CD4-positive, alpha-beta T cell treated with Interleukin-15 for 4 hours (primary cell): ENCODE results near the gene BRD2.
A peak's percentile ranks its signal among the peaks of the same experiment; 100 is the strongest.
"Not testable (repeated sequence)": the region's sequence is repeated elsewhere in the genome, so short reads cannot be mapped to it uniquely, and the experiment has no call there.

Source experiments
- DNase-seq: peaks from one replicate; pipeline ENCODE4 v3.0.0-alpha.2; 2020; ENCODE audit warnings: low spot score

Gene BRD2

GRCh38 chr6:32968093-32968866 lies at the start of gene BRD2:
Gene BRD2 (plus strand): TSS chr6:32968594. CDS start chr6:32972899, 4,305 bp downstream.
- peak; percentile 97 for DNase-seq

- DNase-seq = no peak
These were observed 47.7 kb upstream of the BRD2 start for GRCh38 chr6:32920715-32921114.

GRCh38 chr6:32922083-32922482 lies 46.3 kb upstream of the BRD2 start:
- DNase-seq = no peak

- DNase-seq = no peak
These were observed 37.2 kb upstream of the BRD2 start for GRCh38 chr6:32931211-32931610.

- no peak for DNase-seq
These were observed 36.1 kb upstream of the BRD2 start for GRCh38 chr6:32932132-32932868.

GRCh38 chr6:32933661-32934085 lies 34.7 kb upstream of the BRD2 start:
- DNase-seq = peak; percentile 78

- DNase-seq = no peak
These were observed 32.7 kb upstream of the BRD2 start for GRCh38 chr6:32935551-32936238.

GRCh38 chr6:32936239-32937152 lies 31.9 kb upstream of the BRD2 start:
- DNase-seq = no peak

GRCh38 chr6:32937230-32937633 lies 31.2 kb upstream of the BRD2 start:
- no peak for DNase-seq

- DNase-seq = no peak
These were observed 29.9 kb upstream of the BRD2 start for GRCh38 chr6:32938494-32938893.

GRCh38 chr6:32940656-32941213 lies 27.7 kb upstream of the BRD2 start, which contains the start of gene HLA-DMB:
Gene HLA-DMB (minus strand): TSS chr6:32941028. CDS start chr6:32940807, 221 bp downstream.
- peak; percentile 78 for DNase-seq

GRCh38 chr6:32941214-32941768 lies 27.1 kb upstream of the BRD2 start:
- peak; percentile 62 for DNase-seq

- not testable (repeated sequence) for DNase-seq
These were observed 25.8 kb upstream of the BRD2 start for GRCh38 chr6:32942555-32943123.

GRCh38 chr6:32943864-32944649 lies 24.3 kb upstream of the BRD2 start:
- peak; percentile 35 for DNase-seq

- peak; percentile 12 for DNase-seq
These were observed 23.2 kb upstream of the BRD2 start for GRCh38 chr6:32945108-32945760.

- DNase-seq = no peak
These were observed 22.4 kb upstream of the BRD2 start for GRCh38 chr6:32945953-32946352.

- no peak for DNase-seq
These were observed 21.5 kb upstream of the BRD2 start for GRCh38 chr6:32946893-32947292.

- DNase-seq = peak; percentile 57
These were observed 20.6 kb upstream of the BRD2 start for GRCh38 chr6:32947552-32948465.
